HG02852 (cell line): Measurements from ENCODE around the gene CLCC1.

Experiments used
- ATAC-seq: cut with Tn5 transposase; IDR thresholded peaks from one replicate; pipeline ENCODE4 v1.9.1; 2021; ENCODE audit warnings: mild to moderate bottlenecking, moderate library complexity; ENCODE audit not compliant: unreplicated experiment

The CLCC1 gene

DNA sequence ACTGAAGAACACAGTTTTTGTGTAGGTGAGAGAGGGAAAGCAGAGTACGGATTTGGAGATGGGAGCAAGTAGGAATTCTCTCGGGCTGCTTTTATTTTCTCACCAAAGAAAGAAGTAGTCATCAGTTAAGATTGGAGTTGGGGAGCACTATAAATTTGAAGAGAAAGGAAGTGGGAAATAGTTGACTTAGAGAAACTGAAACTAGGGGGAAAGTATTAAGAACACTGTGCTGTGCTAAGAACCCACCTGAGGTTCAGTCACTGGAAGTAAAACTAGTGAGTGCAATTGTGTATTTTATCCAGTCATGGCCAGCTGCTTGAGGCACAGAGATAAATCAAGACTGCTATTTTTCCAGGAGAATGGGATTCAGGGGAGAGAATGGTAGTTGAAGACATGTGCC lies 37.4 kb downstream of the CLCC1 start:
- ATAC-seq: no peak

DNA sequence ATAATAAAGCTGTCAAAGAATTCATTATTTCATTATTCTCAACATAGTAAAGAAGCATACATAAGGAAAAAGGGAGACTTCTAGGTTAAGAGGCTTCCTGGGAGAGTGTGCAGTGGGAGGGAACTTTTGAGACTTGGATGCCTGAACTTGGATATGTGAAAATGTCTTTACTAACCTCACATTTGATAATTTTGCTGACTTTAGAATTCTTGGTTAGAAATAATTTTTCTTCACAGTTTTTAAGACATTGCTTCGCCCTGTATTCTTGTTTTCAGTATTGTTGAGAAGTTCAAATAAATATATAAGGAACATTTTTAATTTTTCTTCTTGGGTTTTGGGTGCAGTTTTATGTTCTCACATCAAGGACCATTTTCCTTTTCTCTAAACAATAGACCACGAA lies 46.5 kb downstream of the CLCC1 start:
- ATAC-seq: no peak
